H1 (cell line): ENCODE measurements around the gene NAGS. TPM values are rescaled to one million over a fixed set of nuclear protein-coding genes. Genes with fewer than 3 reads are reported as not detected.

Source experiments
- CTCF ChIA-PET: fragments of 300-600 bp; sonication (Branson Sonifier 250); formaldehyde crosslinking; loops from one replicate; lab custom pipeline; 2021; ENCODE audit not compliant: partially characterized antibody; lab: Charles Lee
- POLR2A ChIA-PET: fragments of 300-600 bp; sonication (Branson Sonifier 250); formaldehyde crosslinking; loops from one replicate; lab custom pipeline; 2021; ENCODE audit warnings: inconsistent platforms; ENCODE audit not compliant: partially characterized antibody; lab: Charles Lee
- DNase-seq, 2 experiments: peaks; one replicate each; pipeline versions ENCODE4 v3.0.0 to v3.0.0-alpha.2; 2010 to 2022; ENCODE audit warnings: low spot score in 2 of 2, low read depth in 1 of 2, mixed read lengths in 1 of 2
- FAIRE-seq: peaks from 2 replicates; lab custom pipeline; 2011; peaks lifted over from hg19 to GRCh38; lab: Jason Lieb, UNC
- H2AFZ ChIP-seq: 2 replicates; pipeline ENCODE4 v1.8.1; 2012; ENCODE audit warnings: low read length, inconsistent platforms
- H2AK5ac ChIP-seq: 2 replicates; pipeline ENCODE4 v1.6.1; 2013; ENCODE audit warnings: low read depth, low read length
- H2BK120ac ChIP-seq: replicated peaks from 2 replicates; pipeline ENCODE3; 2013; ENCODE audit warnings: low read depth, low read length, inconsistent platforms
- H2BK12ac ChIP-seq: 2 replicates; pipeline ENCODE4 v1.6.1; 2013; ENCODE audit warnings: low read depth, low read length
- H2BK15ac ChIP-seq: 2 replicates; pipeline ENCODE4 v1.6.1; 2013; ENCODE audit warnings: low read length
- H2BK20ac ChIP-seq: 2 replicates; pipeline ENCODE4 v1.6.1; 2013; ENCODE audit warnings: low read length
- H2BK5ac ChIP-seq: 2 replicates; pipeline ENCODE4 v1.6.1; 2013; ENCODE audit warnings: low read depth, low read length
- H3K14ac ChIP-seq: 2 replicates; pipeline ENCODE4 v1.6.1; 2013; ENCODE audit warnings: inconsistent platforms; ENCODE audit not compliant: insufficient read length
- H3K18ac ChIP-seq: 2 replicates; pipeline ENCODE4 v1.6.1; 2013; ENCODE audit warnings: low read length; ENCODE audit errors: extremely low read depth
- H3K23ac ChIP-seq: 2 replicates; pipeline ENCODE4 v1.6.1; 2013; ENCODE audit warnings: inconsistent platforms; ENCODE audit not compliant: insufficient read length
- H3K23me2 ChIP-seq: 2 replicates; pipeline ENCODE4 v1.6.1; 2013; ENCODE audit warnings: low read depth, low read length
- H3K27ac ChIP-seq: 2 replicates; pipeline ENCODE4 v1.6.1; 2011; ENCODE audit warnings: low read depth, low read length, inconsistent platforms
- H3K27me3 ChIP-seq, 4 experiments: replicated peaks in 1 of 4; 1 replicate in 1 of 4; 2 replicates in 3 of 4; pipeline versions ENCODE4 v1.6.1 to v1.8.1; 2011 to 2013; ENCODE audit warnings: low read length in 3 of 4, mild to moderate bottlenecking in 3 of 4, inconsistent platforms in 2 of 4, mixed read lengths in 2 of 4, moderate library complexity in 1 of 4; ENCODE audit not compliant: control insufficient read depth in 3 of 4, insufficient read depth in 3 of 4; ENCODE audit errors: extremely low read depth in 1 of 4
- H3K36me3 ChIP-seq, 4 experiments: 2 replicates each; pipeline versions ENCODE4 v1.6.1 to v1.8.1; 2011 to 2013; ENCODE audit warnings: mild to moderate bottlenecking in 4 of 4, low read length in 3 of 4, moderate library complexity in 2 of 4, control low read depth in 1 of 4, inconsistent platforms in 1 of 4; ENCODE audit not compliant: insufficient read depth in 4 of 4, control insufficient read depth in 2 of 4
- H3K4ac ChIP-seq: replicated peaks from 2 replicates; pipeline ENCODE3; 2013; ENCODE audit warnings: low read length, low read depth, mixed read lengths, inconsistent platforms; ENCODE audit not compliant: insufficient read length
- H3K4me1 ChIP-seq, 4 experiments: replicated peaks in 1 of 4; 1 replicate in 1 of 4; 2 replicates in 3 of 4; pipeline versions ENCODE4 v1.6.1 to v1.8.1; 2011 to 2013; ENCODE audit warnings: low read length in 3 of 4, inconsistent platforms in 2 of 4, mixed read lengths in 1 of 4; ENCODE audit not compliant: insufficient read depth in 4 of 4, control insufficient read depth in 3 of 4
- H3K4me2 ChIP-seq, 2 experiments: 2 replicates each; pipeline versions ENCODE4 v1.6.1 to v1.8.1; 2011 to 2013; ENCODE audit warnings: low read depth in 2 of 2, low read length in 2 of 2, control low read depth in 1 of 2, inconsistent platforms in 1 of 2, mild to moderate bottlenecking in 1 of 2; ENCODE audit not compliant: insufficient read depth in 1 of 2
- H3K4me3 ChIP-seq, 4 experiments: fragments of 200-600, 300-600 bp in 1 of 4; sonication (generic), shearing (Covaris generic), sonication (Bioruptor Twin) in 1 of 4; 2 replicates each; pipeline versions ENCODE4 v1.5.1 to v1.8.1; 2011 to 2016; ENCODE audit warnings: low read length in 4 of 4, low read depth in 3 of 4, control low read depth in 2 of 4, inconsistent platforms in 2 of 4, mild to moderate bottlenecking in 2 of 4, mixed read lengths in 1 of 4, moderate library complexity in 1 of 4; ENCODE audit not compliant: insufficient read depth in 2 of 4; ENCODE audit errors: extremely low read depth in 1 of 4
- H3K56ac ChIP-seq: replicated peaks from 2 replicates; pipeline ENCODE3; 2013; ENCODE audit warnings: low read depth, mild to moderate bottlenecking, mixed read lengths, low read length, inconsistent platforms; ENCODE audit not compliant: insufficient read length
- H3K79me1 ChIP-seq: 2 replicates; pipeline ENCODE4 v1.6.1; 2013; ENCODE audit warnings: low read depth, low read length, control low read depth
- H3K79me2 ChIP-seq, 2 experiments: 2 replicates each; pipeline versions ENCODE4 v1.6.1 to v1.8.1; 2012 to 2013; ENCODE audit warnings: low read length in 2 of 2, mild to moderate bottlenecking in 2 of 2, inconsistent platforms in 1 of 2; ENCODE audit not compliant: insufficient read depth in 2 of 2, control insufficient read depth in 1 of 2
- H3K9ac ChIP-seq, 4 experiments: replicated peaks in 1 of 4; 1 replicate in 1 of 4; 2 replicates in 3 of 4; pipeline versions ENCODE4 v1.6.1 to v1.8.1; 2011 to 2013; ENCODE audit warnings: low read depth in 3 of 4, low read length in 3 of 4, control low read depth in 2 of 4, mild to moderate bottlenecking in 2 of 4, moderate library complexity in 2 of 4, inconsistent platforms in 1 of 4; ENCODE audit errors: extremely low read depth in 1 of 4
- H3K9me3 ChIP-seq, 2 experiments: 2 replicates each; pipeline versions ENCODE4 v1.6.1 to v1.8.1; 2012 to 2013; ENCODE audit warnings: mild to moderate bottlenecking in 2 of 2, moderate library complexity in 2 of 2, control low read depth in 1 of 2, inconsistent platforms in 1 of 2, low read depth in 1 of 2, low read length in 1 of 2, mixed read lengths in 1 of 2; ENCODE audit not compliant: insufficient read depth in 2 of 2
- H4K20me1 ChIP-seq, 2 experiments: replicated peaks in 1 of 2; 2 replicates each; pipeline versions ENCODE3 to v1.8.1; 2011 to 2013; ENCODE audit warnings: inconsistent platforms in 2 of 2, low read length in 2 of 2, mild to moderate bottlenecking in 1 of 2; ENCODE audit not compliant: insufficient read depth in 2 of 2, control insufficient read depth in 1 of 2
- H4K5ac ChIP-seq: 2 replicates; pipeline ENCODE4 v1.6.1; 2013; ENCODE audit warnings: low read length, low read depth, mixed read lengths, inconsistent platforms; ENCODE audit not compliant: insufficient read length
- H4K8ac ChIP-seq: 2 replicates; pipeline ENCODE4 v1.8.0; 2013; ENCODE audit warnings: mild to moderate bottlenecking, moderate library complexity, low read length, inconsistent platforms; ENCODE audit not compliant: insufficient read depth; ENCODE audit errors: extremely low read depth
- H4K91ac ChIP-seq: replicated peaks from 2 replicates; pipeline ENCODE3; 2013; ENCODE audit warnings: low read length, mixed read lengths, inconsistent platforms; ENCODE audit not compliant: insufficient read length
- ATF2 ChIP-seq: IDR thresholded peaks from 2 replicates; pipeline ENCODE4 v1.6.1; 2012; ENCODE audit warnings: low read length, inconsistent platforms
- FOSL1 ChIP-seq: IDR thresholded peaks from 2 replicates; pipeline ENCODE4 v1.6.1; 2011; ENCODE audit warnings: mild to moderate bottlenecking, low read depth, low read length, moderate library complexity; ENCODE audit not compliant: insufficient read depth
- KDM1A ChIP-seq: fragments of 200-600, 300-600 bp; sonication (generic); IDR thresholded peaks from 2 replicates; pipeline ENCODE4 v1.7.1; 2016; ENCODE audit warnings: mild to moderate bottlenecking, low read length, borderline replicate concordance
- MAX ChIP-seq: IDR thresholded peaks from 2 replicates; pipeline ENCODE4 v1.6.1; 2012; ENCODE audit warnings: inconsistent platforms
- PHF8 ChIP-seq: fragments of 200-600 bp; sonication (generic); conservative IDR thresholded peaks from 2 replicates; pipeline ENCODE4 v1.7.1; 2012; ENCODE audit warnings: low read depth, mild to moderate bottlenecking, inconsistent platforms, low read length, moderate library complexity
- SAP30 ChIP-seq: fragments of 300-600 bp; sonication (generic); IDR thresholded peaks from 2 replicates; pipeline ENCODE4 v1.7.1; 2012; ENCODE audit warnings: low read length, moderate library complexity, mild to moderate bottlenecking, inconsistent platforms; ENCODE audit not compliant: insufficient read depth, insufficient replicate concordance
- SIRT6 ChIP-seq: IDR thresholded peaks from one replicate; pipeline ENCODE4 v1.7.1; 2012; ENCODE audit warnings: low read length, inconsistent platforms
- TAF7 ChIP-seq: optimal IDR thresholded peaks from 2 replicates; pipeline ENCODE3; 2011; ENCODE audit warnings: low read depth, mild to moderate bottlenecking, inconsistent platforms, low read length, moderate library complexity, borderline replicate concordance
- TCF12 ChIP-seq: IDR thresholded peaks from 2 replicates; pipeline ENCODE4 v1.6.1; 2011; ENCODE audit warnings: low read depth, mild to moderate bottlenecking, low read length
- TEAD4 ChIP-seq: IDR thresholded peaks from 2 replicates; pipeline ENCODE4 v1.6.1; 2012; ENCODE audit warnings: low read depth, low read length, inconsistent platforms, mixed read lengths
- WGBS, 2 experiments: shearing (Covaris generic) in 1 of 2; methylation state at CpG; one replicate each; pipeline versions ENCODE4 v1.1.6 to v1.1.7; 2013 to 2015; ENCODE audit warnings: low lambda C conversion rate in 2 of 2, mixed read lengths in 2 of 2, inconsistent platforms in 1 of 2, low coverage in 1 of 2, missing lambda C conversion rate in 1 of 2; ENCODE audit not compliant: insufficient replicate concordance in 2 of 2, insufficient coverage in 1 of 2, insufficient read length in 1 of 2; ENCODE audit errors: extremely low coverage in 1 of 2, missing lambda C conversion rate in 1 of 2; 5-methylcytosine and 5-hydroxymethylcytosine counted together
- polyA plus RNA-seq, 7 experiments: library from polyadenylated mRNA; depleted of rRNA in 3 of 7; stranded (reverse) in 5 of 7; unstranded in 2 of 7; fragments of >200 nt in 5 of 7; fragments of 200-250 nt in 2 of 7; gene quantifications; 1 replicate in 5 of 7; 2 replicates in 1 of 7; 4 replicates in 1 of 7; pipeline versions ENCODE4 v1.2.1 to v1.2.3, GENCODE V29; 2011 to 2013; ENCODE audit warnings: missing spikeins in 2 of 7, mixed read lengths in 2 of 7
- total RNA-seq: library from RNA; stranded (reverse); fragmentation: NEBNext Ultra II Directional; extraction: Animal tissue kit (Norgen Biotek cat#: 25700); gene quantifications from 2 replicates; pipeline ENCODE4 v1.2.1, GENCODE V29; 2021
- TF ChIP-seq, protein P1 (sequence below): IDR thresholded peaks from 2 replicates; pipeline ENCODE4 v1.6.1; 2012; ENCODE audit warnings: inconsistent platforms

NAGS gene
- total and polyA plus RNA-seq, 2 of the 8 experiments (the other 6 are each of a cell fraction or from before 2014, with no cell fraction given) = 4.0 to 5.1 TPM

DNA sequence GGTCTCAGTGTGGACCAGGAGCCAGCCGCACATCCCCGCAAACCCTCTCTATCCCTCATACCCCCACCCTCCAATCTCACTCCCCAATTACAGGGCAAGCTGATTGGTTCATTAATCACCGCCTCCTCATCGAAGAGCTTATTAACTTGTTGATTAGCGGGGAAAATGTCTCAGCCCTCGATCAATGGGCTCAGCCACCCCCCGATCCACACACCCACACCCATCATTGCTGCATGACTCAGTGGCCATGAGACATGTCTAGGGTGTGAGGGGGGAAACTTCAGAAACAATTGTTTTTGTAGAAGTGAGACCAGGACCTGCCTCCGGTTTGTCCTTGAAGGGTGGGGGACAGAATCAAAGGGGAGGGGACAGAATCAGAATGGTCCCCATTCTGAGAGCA lies 48.2 kb upstream of the NAGS start:
- no peak overlapping the region for H4K5ac ChIP-seq
- H3K27me3 ChIP-seq = peaks cover 2 to 25% (median 18%) of the 10 kb centered on the region in 4 experiments; a peak in 5 of 7 replicates
- H4K8ac ChIP-seq = no peak overlapping the region; the same call in 1 of the 2 replicates
- no peak overlapping the region for H2BK5ac ChIP-seq
- H3K14ac ChIP-seq = no peak overlapping the region
- no peak overlapping the region for H3K27ac ChIP-seq
- no peak overlapping the region for H2AK5ac ChIP-seq
- no peak overlapping the region for H2BK20ac ChIP-seq
- FAIRE-seq (no peak), DNase-seq (no peak)
- H3K36me3 ChIP-seq = no peaks in the 10 kb centered on the region
- CTCF ChIA-PET = interaction anchor here (0.9 to 2.2 kb wide), 4 partner anchors 9 to 28 kb away, joined by 3 to 6 read pairs (median 3); no protein-coding TSS in a partner anchor
- 86% methylated on average over 7 of the region's 8 CpGs; no CpG with 5 or more reads in 1 of the 2 experiments for WGBS, 2 experiments
- H3K23ac ChIP-seq = no peak overlapping the region
- H2AFZ ChIP-seq = no peak overlapping the region
- no peaks in the 10 kb centered on the region for H4K20me1 ChIP-seq
- H3K9me3 ChIP-seq = no peaks in the 10 kb centered on the region
- no peak overlapping the region for H4K91ac ChIP-seq
- H3K4me1 ChIP-seq = peaks cover 5 to 15% (median 12%) of the 10 kb centered on the region in 4 experiments
- H2BK120ac ChIP-seq = no peak overlapping the region
- no peak overlapping the region for H3K56ac ChIP-seq
- H3K4me3 ChIP-seq = no peak overlapping the region
- no peaks in the 10 kb centered on the region for H3K79me1 ChIP-seq
- no peak overlapping the region for H3K4me2 ChIP-seq
- H3K23me2 ChIP-seq = peaks cover 16% of the 10 kb centered on the region
- no peak overlapping the region for H3K4ac ChIP-seq
- no peaks in the 10 kb centered on the region for H3K79me2 ChIP-seq
- no peak overlapping the region for H2BK15ac ChIP-seq
- no peak overlapping the region for H2BK12ac ChIP-seq
- H3K18ac ChIP-seq = no peak overlapping the region
- H3K9ac ChIP-seq = no peak overlapping the region
- POLR2A ChIA-PET = interaction anchor here (0.6 to 1.3 kb wide), 2 partner anchors 59 to 217 kb away, joined by 3 read pairs; partner anchors contain the start of gene TMEM101
- TF ChIP-seq ATF2 (no peak), TEAD4 (no peak), TAF7 (no peak), SIRT6 (no peak), SAP30 (no peak), MAX (no peak), FOSL1 (no peak), PHF8 (no peak), TCF12 (no peak), KDM1A (no peak)
- TF ChIP-seq, protein P1, sequence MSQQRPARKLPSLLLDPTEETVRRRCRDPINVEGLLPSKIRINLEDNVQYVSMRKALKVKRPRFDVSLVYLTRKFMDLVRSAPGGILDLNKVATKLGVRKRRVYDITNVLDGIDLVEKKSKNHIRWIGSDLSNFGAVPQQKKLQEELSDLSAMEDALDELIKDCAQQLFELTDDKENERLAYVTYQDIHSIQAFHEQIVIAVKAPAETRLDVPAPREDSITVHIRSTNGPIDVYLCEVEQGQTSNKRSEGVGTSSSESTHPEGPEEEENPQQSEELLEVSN = no peak
